Liver (tissue), 3 donors: ENCODE measurements around the gene GULP1.

Experiments
- TF ChIP-seq, protein P1 (sequence below): fragments of 150-350 bp; IDR thresholded peaks from 2 replicates; pipeline ENCODE4 v1.5.1; 2017; ENCODE audit warnings: improper control_type of control experiment, low read depth, low read length; ENCODE audit not compliant: missing input control
- TF ChIP-seq, protein P2 (sequence below): IDR thresholded peaks from 2 replicates; pipeline ENCODE4 v1.6.1; 2016; ENCODE audit warnings: antibody characterized with exemption
- donor health status: healthy.
- donor health status: healthy.

DNA sequence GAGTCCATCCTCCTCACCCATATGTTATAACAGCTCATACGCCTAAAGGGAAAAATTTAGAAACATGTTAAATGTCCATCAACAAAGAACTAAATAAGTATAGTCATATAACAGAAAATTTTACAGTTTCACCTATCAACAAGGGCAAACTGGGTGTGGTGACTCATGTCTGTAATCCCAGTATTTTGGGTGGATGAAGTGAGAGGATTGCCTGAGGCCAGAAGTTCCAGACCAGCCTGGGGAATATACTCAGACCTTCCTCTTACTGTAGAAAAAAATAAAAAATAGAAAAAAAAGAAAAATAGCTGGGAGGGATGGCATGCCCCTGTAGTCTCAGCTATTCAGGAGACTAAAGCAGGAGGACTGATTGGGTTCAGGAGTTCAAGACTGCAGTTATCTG lies 48.3 kb upstream of the GULP1 start:
- TF ChIP-seq, protein P1, sequence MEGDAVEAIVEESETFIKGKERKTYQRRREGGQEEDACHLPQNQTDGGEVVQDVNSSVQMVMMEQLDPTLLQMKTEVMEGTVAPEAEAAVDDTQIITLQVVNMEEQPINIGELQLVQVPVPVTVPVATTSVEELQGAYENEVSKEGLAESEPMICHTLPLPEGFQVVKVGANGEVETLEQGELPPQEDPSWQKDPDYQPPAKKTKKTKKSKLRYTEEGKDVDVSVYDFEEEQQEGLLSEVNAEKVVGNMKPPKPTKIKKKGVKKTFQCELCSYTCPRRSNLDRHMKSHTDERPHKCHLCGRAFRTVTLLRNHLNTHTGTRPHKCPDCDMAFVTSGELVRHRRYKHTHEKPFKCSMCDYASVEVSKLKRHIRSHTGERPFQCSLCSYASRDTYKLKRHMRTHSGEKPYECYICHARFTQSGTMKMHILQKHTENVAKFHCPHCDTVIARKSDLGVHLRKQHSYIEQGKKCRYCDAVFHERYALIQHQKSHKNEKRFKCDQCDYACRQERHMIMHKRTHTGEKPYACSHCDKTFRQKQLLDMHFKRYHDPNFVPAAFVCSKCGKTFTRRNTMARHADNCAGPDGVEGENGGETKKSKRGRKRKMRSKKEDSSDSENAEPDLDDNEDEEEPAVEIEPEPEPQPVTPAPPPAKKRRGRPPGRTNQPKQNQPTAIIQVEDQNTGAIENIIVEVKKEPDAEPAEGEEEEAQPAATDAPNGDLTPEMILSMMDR = no peak
- TF ChIP-seq, protein P2, sequence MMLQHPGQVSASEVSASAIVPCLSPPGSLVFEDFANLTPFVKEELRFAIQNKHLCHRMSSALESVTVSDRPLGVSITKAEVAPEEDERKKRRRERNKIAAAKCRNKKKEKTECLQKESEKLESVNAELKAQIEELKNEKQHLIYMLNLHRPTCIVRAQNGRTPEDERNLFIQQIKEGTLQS = no peak
